HCT116 (cell line): ENCODE data around the gene IRAK4. TPM values are rescaled to one million over a fixed set of nuclear protein-coding genes. Genes with fewer than 3 reads are reported as not detected.

Experiments used
- total RNA-seq: library from RNA; stranded (reverse); gene quantifications from one replicate; pipeline ENCODE4 v1.2.1, GENCODE V29; 2021; ENCODE audit not compliant: unreplicated experiment

IRAK4 gene
- total RNA-seq, 1 experiment from 2014 or later = 6.9 TPM

Other genes with a start within 250 kb of the IRAK4 start
- not detected for gene ADAMTS20, start 206.7 kb upstream of the IRAK4 start, total RNA-seq
- 15.3 TPM for gene PUS7L, start 161 bp upstream of the IRAK4 start, total RNA-seq
- 125 TPM for gene TWF1, start 47.4 kb downstream of the IRAK4 start, total RNA-seq
- 3.6 TPM for gene TMEM117, start 77.1 kb downstream of the IRAK4 start, total RNA-seq